Mammary epithelial cell (primary cell): Measurements from ENCODE around the gene KCNMA1.

ENCODE experiments used
- CTCF ChIP-seq, 2 donors: IDR thresholded peaks in 1 of 2; conservative IDR thresholded peaks in 1 of 2; 2 replicates each; pipeline ENCODE4 v1.5.1; 2011 to 2012; ENCODE audit warnings: inconsistent platforms in 2 of 2, low read length in 2 of 2, mild to moderate bottlenecking in 2 of 2, control low read depth in 1 of 2, low read depth in 1 of 2; ENCODE audit not compliant: insufficient read depth in 1 of 2; ENCODE audit errors: extremely low read depth in 1 of 2
- EZH2 ChIP-seq: IDR thresholded peaks from 2 replicates; pipeline ENCODE4 v1.6.1; 2012; ENCODE audit warnings: low read length, inconsistent platforms, borderline replicate concordance

GRCh38 chr10:77406764-77407430 lies 230.7 kb downstream of the KCNMA1 start:
- TF ChIP-seq CTCF (conservative IDR thresholded peaks at IDR 0.05 in 1 of 2, IDR thresholded peaks at IDR 0.05 in 1 of 2; ENCODE audit: extremely low read depth in 1 of 2, insufficient read depth in 1 of 2, low read depth in 1 of 2, low read length in 2 of 2) (no peak), EZH2 (no peak)
